ENCODE results near the gene CIRBP. TPM values are rescaled to one million over a fixed set of nuclear protein-coding genes. Genes with fewer than 3 reads are reported as not detected.
A peak's percentile ranks its signal among the peaks of the same experiment; 100 is the strongest.

CIRBP gene
- total and polyA plus RNA-seq, 9 of the 15 experiments (the other 6 are each of a cell fraction or from before 2014, with no cell fraction given) = 20.5 to 327 (median 176) TPM

DNA sequence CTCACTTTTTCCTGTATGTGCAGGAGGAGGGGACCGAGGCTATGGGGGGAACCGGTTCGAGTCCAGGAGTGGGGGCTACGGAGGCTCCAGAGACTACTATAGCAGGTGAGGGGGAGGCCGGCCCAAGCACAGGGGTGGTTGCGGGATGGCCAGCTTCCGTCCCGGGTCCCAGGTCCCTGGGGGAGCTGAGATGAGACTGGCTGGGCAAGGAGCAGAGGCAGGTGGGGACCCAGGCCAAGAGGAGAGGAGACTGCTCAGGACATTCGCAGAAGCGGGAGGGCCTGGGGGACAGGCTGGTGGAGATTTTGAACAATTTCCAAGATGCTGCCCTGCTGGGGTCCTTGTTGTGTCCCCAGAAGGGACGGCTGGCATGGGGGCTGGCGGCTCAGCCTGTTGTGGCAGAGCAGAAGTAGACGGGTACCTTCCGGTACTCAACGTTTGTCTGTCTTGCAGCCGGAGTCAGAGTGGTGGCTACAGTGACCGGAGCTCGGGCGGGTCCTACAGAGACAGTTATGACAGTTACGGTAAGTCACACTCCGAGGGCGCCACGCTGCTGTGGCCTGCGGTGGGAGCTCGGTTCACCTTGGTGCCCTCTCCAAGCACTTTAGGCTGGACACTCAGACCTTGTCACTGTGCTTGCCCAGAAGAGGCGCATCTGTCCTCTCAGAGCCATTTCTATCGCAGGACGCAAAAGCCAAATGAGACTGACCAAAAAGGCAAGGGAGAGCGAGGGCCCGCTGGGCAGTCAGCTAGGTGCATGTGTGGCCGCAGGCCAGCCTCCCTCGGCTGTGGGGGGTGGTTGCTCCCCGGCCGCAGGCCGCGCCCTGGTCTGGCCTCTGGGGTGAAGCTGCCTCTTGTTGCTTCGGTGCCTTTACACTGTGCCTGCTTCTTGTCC lies 2.6 kb downstream of the CIRBP start (continued):
- TF ChIP-seq, protein P1, sequence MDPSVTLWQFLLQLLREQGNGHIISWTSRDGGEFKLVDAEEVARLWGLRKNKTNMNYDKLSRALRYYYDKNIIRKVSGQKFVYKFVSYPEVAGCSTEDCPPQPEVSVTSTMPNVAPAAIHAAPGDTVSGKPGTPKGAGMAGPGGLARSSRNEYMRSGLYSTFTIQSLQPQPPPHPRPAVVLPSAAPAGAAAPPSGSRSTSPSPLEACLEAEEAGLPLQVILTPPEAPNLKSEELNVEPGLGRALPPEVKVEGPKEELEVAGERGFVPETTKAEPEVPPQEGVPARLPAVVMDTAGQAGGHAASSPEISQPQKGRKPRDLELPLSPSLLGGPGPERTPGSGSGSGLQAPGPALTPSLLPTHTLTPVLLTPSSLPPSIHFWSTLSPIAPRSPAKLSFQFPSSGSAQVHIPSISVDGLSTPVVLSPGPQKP (CRISPR knock-in tag; IDR thresholded peaks at IDR 0.05) = no peak
- 0 out of 2 replicates have a peak, but pooled peaks have one; percentile 67 for TF ChIP-seq ZBTB1 (CRISPR knock-in tag; IDR thresholded peaks at IDR 0.05; ENCODE audit: borderline replicate concordance, low read depth)
- no peak for TF ChIP-seq FOS (IDR thresholded peaks at IDR 0.05; ENCODE audit: extremely low read depth, insufficient read length)
- peak; percentile 8 to 25; a peak in 1 of 4 replicates for TF ChIP-seq SIN3A (IDR thresholded peaks at IDR 0.05; ENCODE audit: borderline replicate concordance in 2 of 2, control insufficient read depth in 1 of 2, low read depth in 2 of 2, low read length in 2 of 2)
- no peak for TF ChIP-seq KDM4B (IDR thresholded peaks at IDR 0.05; ENCODE audit: borderline replicate concordance in 2 of 2, low read depth in 1 of 2)
- TF ChIP-seq, protein P2, sequence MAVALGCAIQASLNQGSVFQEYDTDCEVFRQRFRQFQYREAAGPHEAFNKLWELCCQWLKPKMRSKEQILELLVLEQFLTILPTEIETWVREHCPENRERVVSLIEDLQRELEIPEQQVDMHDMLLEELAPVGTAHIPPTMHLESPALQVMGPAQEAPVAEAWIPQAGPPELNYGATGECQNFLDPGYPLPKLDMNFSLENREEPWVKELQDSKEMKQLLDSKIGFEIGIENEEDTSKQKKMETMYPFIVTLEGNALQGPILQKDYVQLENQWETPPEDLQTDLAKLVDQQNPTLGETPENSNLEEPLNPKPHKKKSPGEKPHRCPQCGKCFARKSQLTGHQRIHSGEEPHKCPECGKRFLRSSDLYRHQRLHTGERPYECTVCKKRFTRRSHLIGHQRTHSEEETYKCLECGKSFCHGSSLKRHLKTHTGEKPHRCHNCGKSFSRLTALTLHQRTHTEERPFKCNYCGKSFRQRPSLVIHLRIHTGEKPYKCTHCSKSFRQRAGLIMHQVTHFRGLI (CRISPR knock-in tag; IDR thresholded peaks at IDR 0.05) = no peak
- TF ChIP-seq FIP1L1 (IDR thresholded peaks at IDR 0.05; ENCODE audit: low read depth, low read length, poor library complexity, severe bottlenecking) = peak; percentile 31
- TF ChIP-seq MCM7 (IDR thresholded peaks at IDR 0.05) = no peak
- TF ChIP-seq PHB2 (IDR thresholded peaks at IDR 0.05; ENCODE audit: low read depth) = no peak
- TF ChIP-seq ZKSCAN1 (IDR thresholded peaks at IDR 0.05; ENCODE audit: low read depth, low read length) = no peak
- TF ChIP-seq, protein P3, sequence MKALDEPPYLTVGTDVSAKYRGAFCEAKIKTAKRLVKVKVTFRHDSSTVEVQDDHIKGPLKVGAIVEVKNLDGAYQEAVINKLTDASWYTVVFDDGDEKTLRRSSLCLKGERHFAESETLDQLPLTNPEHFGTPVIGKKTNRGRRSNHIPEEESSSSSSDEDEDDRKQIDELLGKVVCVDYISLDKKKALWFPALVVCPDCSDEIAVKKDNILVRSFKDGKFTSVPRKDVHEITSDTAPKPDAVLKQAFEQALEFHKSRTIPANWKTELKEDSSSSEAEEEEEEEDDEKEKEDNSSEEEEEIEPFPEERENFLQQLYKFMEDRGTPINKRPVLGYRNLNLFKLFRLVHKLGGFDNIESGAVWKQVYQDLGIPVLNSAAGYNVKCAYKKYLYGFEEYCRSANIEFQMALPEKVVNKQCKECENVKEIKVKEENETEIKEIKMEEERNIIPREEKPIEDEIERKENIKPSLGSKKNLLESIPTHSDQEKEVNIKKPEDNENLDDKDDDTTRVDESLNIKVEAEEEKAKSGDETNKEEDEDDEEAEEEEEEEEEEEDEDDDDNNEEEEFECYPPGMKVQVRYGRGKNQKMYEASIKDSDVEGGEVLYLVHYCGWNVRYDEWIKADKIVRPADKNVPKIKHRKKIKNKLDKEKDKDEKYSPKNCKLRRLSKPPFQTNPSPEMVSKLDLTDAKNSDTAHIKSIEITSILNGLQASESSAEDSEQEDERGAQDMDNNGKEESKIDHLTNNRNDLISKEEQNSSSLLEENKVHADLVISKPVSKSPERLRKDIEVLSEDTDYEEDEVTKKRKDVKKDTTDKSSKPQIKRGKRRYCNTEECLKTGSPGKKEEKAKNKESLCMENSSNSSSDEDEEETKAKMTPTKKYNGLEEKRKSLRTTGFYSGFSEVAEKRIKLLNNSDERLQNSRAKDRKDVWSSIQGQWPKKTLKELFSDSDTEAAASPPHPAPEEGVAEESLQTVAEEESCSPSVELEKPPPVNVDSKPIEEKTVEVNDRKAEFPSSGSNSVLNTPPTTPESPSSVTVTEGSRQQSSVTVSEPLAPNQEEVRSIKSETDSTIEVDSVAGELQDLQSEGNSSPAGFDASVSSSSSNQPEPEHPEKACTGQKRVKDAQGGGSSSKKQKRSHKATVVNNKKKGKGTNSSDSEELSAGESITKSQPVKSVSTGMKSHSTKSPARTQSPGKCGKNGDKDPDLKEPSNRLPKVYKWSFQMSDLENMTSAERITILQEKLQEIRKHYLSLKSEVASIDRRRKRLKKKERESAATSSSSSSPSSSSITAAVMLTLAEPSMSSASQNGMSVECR (CRISPR knock-in tag; IDR thresholded peaks at IDR 0.05) = peak; percentile 30; the same call in 1 of the 2 replicates
- no peak for TF ChIP-seq GTF2A2 (tag; IDR thresholded peaks at IDR 0.05)
- TF ChIP-seq, protein P4, sequence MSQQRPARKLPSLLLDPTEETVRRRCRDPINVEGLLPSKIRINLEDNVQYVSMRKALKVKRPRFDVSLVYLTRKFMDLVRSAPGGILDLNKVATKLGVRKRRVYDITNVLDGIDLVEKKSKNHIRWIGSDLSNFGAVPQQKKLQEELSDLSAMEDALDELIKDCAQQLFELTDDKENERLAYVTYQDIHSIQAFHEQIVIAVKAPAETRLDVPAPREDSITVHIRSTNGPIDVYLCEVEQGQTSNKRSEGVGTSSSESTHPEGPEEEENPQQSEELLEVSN (IDR thresholded peaks at IDR 0.05; ENCODE audit: borderline replicate concordance in 1 of 2, extremely low read depth in 1 of 2, insufficient read depth in 1 of 2, insufficient read length in 1 of 2, low read depth in 1 of 2, low read length in 1 of 2, poor library complexity in 1 of 2, severe bottlenecking in 1 of 2) = peak; percentile 8 to 41
- TF ChIP-seq SAFB (IDR thresholded peaks at IDR 0.05; ENCODE audit: borderline replicate concordance, low read depth, low read length) = no peak
- peak; percentile 93 for TF ChIP-seq HNRNPLL (IDR thresholded peaks at IDR 0.05; ENCODE audit: low read depth, low read length, poor library complexity, severe bottlenecking)

Data from K562 (cell line).